GM12801 (cell line): ENCODE results near the gene ITGB2.

Experiments used
- CTCF ChIP-seq: IDR thresholded peaks from one replicate; pipeline ENCODE4 v1.5.1; 2011; ENCODE audit warnings: control low read depth; ENCODE audit not compliant: insufficient read length; ENCODE audit errors: extremely low read depth

ITGB2 gene

GRCh38 chr21:44855572-44855971 lies 65.1 kb downstream of the ITGB2 start:
- TF ChIP-seq CTCF, result no peak

- no peak for TF ChIP-seq CTCF
Observed at GRCh38 chr21:44854664-44855446, 65.8 kb downstream of the ITGB2 start.

GRCh38 chr21:44854391-44854663 lies 66.4 kb downstream of the ITGB2 start:
- no peak for TF ChIP-seq CTCF

- TF ChIP-seq CTCF, result no peak
Observed at GRCh38 chr21:44853601-44854390, 66.9 kb downstream of the ITGB2 start.

GRCh38 chr21:44850905-44851657 lies 69.6 kb downstream of the ITGB2 start:
- TF ChIP-seq CTCF, result no peak

GRCh38 chr21:44850208-44850800 lies 70.4 kb downstream of the ITGB2 start:
- TF ChIP-seq CTCF, result no peak

GRCh38 chr21:44849616-44850130 lies 71.0 kb downstream of the ITGB2 start:
- no peak for TF ChIP-seq CTCF
